Cardiac septum (tissue), 1 donor: ENCODE data around the gene ERAL1. TPM values are rescaled to one million over a fixed set of nuclear protein-coding genes. Genes with fewer than 3 reads are reported as not detected.
A peak's percentile ranks its signal among the peaks of the same experiment; 100 is the strongest.
"Not testable (repeated sequence)": the region's sequence is repeated elsewhere in the genome, so short reads cannot be mapped to it uniquely, and the experiment has no call there.

Source experiments
- DNase-seq: peaks from one replicate; pipeline ENCODE4 v3.0.0-alpha.2; 2020; ENCODE audit warnings: low spot score
- intact Hi-C: fragments of 100-400 bp; cut with DNase I; formaldehyde crosslinking; loops from one replicate; pipeline ENCODE4 v1.14.0; 2022
- total RNA-seq: library from RNA; stranded (reverse); fragmentation: NEBNext Ultra II Directional; extraction: Animal tissue kit (Norgen Biotek cat#: 25700); gene quantifications from one replicate; pipeline ENCODE4 v1.2.1, GENCODE V29; 2021
- donor health status: DM: no; HTN: no; CAD: no.

Gene ERAL1
- total RNA-seq, 1 donor from 2014 or later = 31.3 TPM

DNA sequence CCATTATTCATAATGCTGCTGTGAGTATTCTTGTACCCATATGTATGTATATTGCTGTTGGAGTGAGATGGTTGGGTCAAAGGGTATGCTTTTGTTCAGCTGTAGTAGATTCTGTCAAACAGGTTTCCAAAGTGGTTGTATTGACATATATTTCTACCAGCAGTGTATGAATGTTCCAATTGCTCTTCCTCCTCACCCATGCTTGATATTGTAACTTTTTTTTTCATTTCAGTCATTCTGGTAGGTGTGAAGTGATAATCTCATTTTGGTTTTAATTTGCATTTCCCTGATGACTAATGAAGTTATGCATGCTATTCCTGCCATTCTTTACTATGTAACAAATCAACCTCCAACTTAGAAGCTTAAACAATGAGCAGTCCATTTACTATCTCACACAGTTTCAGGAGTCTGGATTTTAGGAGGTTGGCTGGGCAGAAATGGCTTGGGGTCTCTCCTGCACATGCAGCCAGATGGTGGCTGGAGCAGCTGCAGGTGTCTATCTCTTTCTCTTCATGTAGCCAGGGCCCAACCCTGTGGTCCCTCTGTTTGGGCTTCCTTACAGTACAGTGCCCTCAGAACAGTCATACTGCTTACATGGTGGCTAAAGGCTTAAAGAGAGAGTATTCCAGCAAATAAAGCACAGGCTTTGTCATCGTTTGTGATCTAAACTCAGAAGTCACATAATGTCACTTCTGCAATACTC is 21.2 kb downstream of the ERAL1 start:
- DNase-seq = no peak
- intact Hi-C loops = no loop called here

DNA sequence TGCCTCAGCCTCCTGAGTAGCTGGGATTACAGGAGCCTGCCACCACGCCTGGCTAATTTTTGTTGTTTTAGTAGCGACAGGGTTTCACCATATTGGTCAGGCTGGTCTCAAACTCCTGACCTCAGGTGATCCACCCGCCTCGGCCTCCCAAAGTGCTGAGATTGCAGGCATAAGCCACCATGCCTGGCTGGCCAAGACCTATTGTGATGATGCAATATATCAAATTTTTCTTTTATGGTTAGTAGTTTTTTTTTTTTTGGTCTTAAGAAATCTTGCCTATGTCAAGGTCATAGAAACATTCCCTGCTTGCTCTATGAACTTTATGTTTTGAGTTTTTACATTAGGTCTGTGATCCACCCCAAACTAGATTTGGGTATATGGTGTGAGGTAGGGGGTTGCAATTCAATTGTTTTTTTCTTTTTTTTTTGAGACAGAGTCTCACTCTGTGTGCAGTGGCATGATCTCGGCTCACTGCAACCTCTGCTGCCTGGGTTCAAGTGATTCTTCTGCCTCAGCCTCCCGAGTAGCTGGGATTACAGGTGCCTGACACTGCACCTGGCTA is 22.4 kb downstream of the ERAL1 start:
- DNase-seq, intact Hi-C loops: not testable (repeated sequence)

DNA sequence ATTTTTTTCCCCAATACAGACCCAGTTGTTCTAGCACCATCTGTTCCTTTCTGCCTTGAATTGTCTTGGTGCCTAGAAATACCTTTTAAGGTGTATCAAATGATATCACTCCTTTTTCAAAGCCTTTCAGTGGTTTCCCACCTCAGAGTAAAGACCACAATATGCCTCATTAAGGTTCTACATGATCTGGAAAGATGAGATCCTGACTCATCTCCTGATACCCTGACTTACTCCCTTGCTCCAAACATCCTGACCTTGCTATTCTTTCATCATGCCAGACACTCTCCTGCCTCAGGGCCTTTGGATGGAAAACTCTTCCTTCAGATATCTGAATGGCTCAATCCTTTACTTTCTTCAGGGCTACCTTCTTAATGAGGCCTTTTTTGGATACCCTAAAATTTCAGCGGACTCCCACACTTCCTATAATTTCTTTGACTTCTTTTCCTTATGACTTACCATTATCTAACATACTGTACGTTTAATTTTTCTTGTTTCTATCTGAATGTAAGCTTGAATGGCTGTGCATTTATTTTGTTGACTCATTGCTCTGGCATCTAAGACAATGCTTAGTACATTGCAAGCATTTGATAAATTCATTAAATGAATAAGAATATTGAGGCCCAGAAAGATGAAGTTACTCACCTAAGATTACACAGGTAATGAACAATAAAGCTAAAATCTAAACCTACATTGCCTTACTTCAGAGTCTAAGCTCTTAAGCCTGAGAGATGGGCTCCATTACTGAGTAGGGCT is 23.5 kb downstream of the ERAL1 start:
- DNase-seq = no peak
- intact Hi-C loops = no loop called here

GRCh38 chr17:28878981-28879380 is 24.2 kb downstream of the ERAL1 start:
- no peak for DNase-seq
- intact Hi-C loops = no loop called here

GRCh38 chr17:28879886-28880571 is 25.2 kb downstream of the ERAL1 start:
- intact Hi-C loops = no loop called here

GRCh38 chr17:28880572-28880945 is 25.7 kb downstream of the ERAL1 start:
- intact Hi-C loops = no loop called here

More at GRCh38 chr17:28879886-28880571, 25.2 kb downstream of the ERAL1 start:
- no peak for DNase-seq

DNA sequence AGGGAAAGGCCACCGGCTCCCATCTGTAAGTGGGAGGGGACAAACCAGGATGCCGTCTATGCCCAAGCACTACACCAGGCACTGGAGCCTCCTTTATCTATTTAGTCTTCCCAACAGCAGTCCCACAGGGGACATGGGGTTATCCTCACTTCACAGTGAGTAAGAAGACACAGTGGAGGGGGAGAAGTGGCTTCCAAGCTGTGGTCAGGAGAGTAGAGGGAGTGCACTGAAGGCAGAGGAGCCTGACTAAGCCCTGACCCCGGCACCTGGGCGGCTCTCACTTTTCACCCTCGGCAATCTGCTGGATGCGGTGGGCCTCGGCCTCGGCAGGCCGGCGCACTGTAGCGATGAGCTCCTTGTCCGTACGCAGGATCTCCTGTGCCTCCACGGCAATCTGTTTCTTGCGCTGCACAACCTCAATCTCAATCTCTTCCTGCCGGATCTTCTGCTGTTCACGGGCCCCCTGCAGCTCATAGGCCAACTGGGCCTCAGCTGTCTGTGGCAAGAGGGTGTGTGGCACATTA is 26.8 kb downstream of the ERAL1 start:
- intact Hi-C loops = no loop called here
- no peak for DNase-seq

More at GRCh38 chr17:28880572-28880945, 25.7 kb downstream of the ERAL1 start:
- no peak for DNase-seq

GRCh38 chr17:28882154-28882895 is 27.5 kb downstream of the ERAL1 start:
- DNase-seq = no peak
- intact Hi-C loops = no loop called here

- intact Hi-C loops = no loop called here
- DNase-seq = no peak
Observed at GRCh38 chr17:28883967-28884702, 29.3 kb downstream of the ERAL1 start.

DNA sequence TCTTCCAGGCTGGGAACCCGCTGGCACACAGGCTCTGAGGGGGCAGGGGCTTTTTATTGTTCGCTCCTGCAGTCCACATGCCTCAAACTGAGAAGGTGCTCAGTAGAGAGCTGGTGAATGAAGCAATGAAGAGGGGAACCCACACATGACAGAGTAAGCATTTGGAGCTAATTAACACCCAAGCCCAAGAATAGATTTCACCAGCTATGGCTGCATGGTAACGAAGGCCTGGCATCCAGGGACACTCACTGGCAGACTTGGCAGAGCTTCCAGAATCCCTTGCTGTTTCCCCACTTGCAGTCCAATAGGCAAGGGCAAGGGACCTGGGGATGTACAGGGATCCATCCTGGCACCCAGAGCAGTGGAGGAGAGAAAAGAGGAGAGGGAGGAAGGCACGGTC is 30.5 kb downstream of the ERAL1 start:
- intact Hi-C loops = no loop called here
- no peak for DNase-seq

DNA sequence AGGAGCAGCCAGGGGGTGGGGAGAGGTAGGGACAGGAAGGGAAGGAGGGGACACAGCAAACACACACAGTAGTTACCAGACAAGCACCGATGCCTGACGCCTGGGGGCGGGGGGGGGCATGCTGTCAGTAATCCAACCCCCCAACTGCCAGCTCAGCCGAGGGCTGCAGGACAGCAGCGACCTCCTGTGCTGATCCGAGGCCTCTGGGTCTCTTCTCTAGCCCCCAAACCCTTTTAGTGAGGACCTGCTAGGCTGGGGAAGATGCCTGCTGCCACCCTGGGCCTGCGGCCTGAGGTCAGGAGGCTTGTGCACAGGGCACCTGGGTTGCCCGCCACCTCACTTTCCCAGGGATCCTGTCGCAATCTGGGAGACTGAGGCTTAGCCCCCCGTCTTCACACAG is 31.1 kb downstream of the ERAL1 start:
- DNase-seq = no peak
- intact Hi-C loops = no loop called here

DNA sequence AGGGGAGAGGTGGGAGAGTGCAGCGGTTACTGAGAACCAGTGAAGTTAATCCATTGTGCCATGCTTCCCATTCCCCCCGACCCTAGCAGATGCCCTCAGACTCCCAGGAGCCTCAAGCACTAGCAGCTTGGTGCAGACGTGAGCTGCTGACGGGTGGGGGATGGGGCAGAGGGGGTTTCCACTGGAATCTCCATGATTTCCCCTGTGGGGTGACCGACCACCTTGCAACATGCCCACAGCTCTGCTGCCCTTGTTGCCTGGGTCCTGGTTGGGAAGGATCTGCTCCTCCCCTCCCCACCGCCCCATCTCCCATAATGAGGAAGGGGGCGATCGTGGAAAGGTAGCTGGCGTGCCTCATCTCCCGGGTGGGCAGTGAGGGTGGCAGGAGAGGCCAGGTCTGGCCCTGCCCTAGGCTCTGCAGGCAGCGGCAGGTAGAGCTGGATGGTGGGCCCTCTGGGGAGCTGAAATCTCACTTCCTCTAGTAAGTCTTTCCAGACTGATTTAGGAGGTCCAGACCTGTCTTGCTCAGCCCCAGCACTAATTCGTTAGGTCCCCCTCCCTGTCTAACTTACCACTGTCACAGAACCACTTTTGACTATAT is 33.2 kb downstream of the ERAL1 start:
- intact Hi-C loops = no loop called here
- DNase-seq = no peak

DNA sequence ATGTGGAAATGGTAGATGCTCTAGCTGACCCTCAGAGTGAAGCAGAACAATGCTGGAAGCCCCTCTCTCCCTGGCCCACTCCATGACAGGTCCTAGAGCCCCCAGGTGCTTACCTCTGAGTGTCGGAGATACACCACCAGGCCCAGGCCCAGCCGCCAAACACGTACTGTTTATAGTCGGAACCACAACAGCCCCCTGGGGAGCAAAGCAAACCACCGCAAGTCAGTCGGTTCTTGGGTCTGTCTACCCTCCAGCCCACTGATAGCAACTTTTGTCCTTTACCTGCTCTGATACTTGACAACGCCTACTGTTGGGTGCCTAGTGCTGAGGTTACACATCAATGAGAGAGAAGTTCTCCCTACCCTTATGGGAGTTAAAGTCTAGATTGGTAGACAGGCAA is 34.0 kb downstream of the ERAL1 start:
- intact Hi-C loops = no loop called here

DNA sequence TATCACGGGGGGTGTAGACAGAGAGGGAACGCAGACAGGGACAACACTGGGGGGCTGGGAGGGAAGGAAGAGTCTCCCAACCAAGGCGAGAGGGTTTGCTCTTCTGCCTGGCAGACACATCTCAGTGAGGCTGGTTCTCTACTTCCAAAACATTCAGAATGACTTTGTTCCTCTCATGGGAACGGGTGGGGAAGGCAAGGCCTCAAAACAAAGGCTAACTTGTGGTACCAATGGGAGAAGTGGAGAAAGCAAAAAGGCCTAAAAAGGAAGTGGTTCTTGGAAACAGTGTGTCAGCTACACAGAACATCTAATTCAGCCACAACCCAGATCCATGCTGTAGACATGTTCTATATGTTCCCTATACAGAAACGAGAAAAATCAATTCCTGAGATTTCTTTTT is 35.2 kb downstream of the ERAL1 start:
- intact Hi-C loops = no loop called here
- DNase-seq = no peak

More for the DNA sequence above, 34.0 kb downstream of the ERAL1 start:
- DNase-seq = no peak

DNA sequence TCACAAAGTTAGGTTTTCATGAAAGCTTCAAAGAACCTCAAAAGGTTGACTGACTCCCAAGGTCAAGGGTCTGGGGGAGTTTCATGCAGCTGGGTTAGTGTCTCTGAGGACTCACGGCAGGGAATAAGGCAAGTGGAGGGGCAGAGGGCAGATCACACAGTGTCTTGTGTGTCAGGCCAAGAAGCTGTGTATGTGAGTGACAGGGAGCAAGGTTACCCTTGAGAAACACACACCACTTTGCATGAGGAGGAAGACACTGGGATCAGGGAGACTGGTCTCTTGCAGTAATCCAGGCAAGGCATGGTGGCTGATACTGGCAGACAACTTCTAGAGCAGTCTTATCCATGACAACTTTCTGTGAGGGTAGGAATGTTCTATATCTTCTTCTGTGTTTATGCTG is 36.4 kb downstream of the ERAL1 start:
- intact Hi-C loops = no loop called here
- no peak for DNase-seq

DNA sequence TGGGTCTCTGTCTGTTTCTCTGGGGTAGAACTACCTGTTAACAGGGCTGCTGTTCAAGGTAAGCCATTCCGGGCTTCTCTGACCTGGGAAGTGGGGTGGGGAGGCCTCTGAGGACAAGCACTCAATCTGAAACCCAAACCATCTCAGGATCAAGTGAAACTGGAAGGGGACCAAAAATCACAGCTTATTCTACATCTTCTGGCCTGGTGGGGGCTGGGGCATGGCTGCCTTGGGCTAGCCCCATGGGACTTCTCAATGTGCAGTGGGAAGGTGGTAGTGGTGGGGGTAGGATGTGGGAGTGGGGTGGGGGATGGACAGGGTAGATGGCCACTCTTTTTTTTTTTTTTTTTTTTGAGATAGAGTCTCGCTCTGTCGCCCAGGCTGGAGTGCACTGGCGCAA is 37.2 kb downstream of the ERAL1 start:
- no peak for DNase-seq
- intact Hi-C loops = no loop called here

GRCh38 chr17:28893248-28894183 is 38.7 kb downstream of the ERAL1 start:
- intact Hi-C loops = not testable (repeated sequence)
- DNase-seq = peak; percentile 86
